ENCODE measurements around the gene ANK2. TPM values are rescaled to one million over a fixed set of nuclear protein-coding genes. Genes with fewer than 3 reads are reported as not detected.

The ANK2 gene
- total RNA-seq, 1 experiment from 2014 or later: 5.5 TPM

- ChIA-PET POLR2A (no interaction called here), CTCF (no interaction called here)
- H3K27ac ChIP-seq (ENCODE audit: low read length): no peak overlapping the region
- no peaks in the 10 kb centered on the region for H3K27me3 ChIP-seq (ENCODE audit: control insufficient read depth, insufficient read depth, low read length)
- intact Hi-C loops (cut with micrococcal nuclease; ENCODE audit: unreplicated experiment) (no loop called here), in situ Hi-C loops (cut with HindIII; ENCODE audit: low pct_unique_long_range_greater_than_20kb, low sequenced_read_pairs) (no loop called here)
- H3K4me1 ChIP-seq (ENCODE audit: control insufficient read depth, insufficient read depth, low read length): no peaks in the 10 kb centered on the region
- no peaks in the 10 kb centered on the region for H3K9me3 ChIP-seq (ENCODE audit: control insufficient read depth, insufficient read depth, low read depth, low read length)
- BruUV-seq (replicated peaks): no TSS peak
- no peak for TF ChIP-seq CTCF (IDR thresholded peaks at IDR 0.05)
- no peak for TF ChIP-seq TCF7L2 (IDR thresholded peaks at IDR 0.05; ENCODE audit: low read depth, low read length)
- ATAC-seq (no peak), DNase-seq (ENCODE audit: low read depth, low spot score) (no peak)
- H3K36me3 ChIP-seq (ENCODE audit: control insufficient read depth, insufficient read depth, low read length): no peaks in the 10 kb centered on the region
- H3K4me3 ChIP-seq (ENCODE audit: low read depth in 2 of 2, low read length in 2 of 2): no peak overlapping the region
Observed at GRCh38 chr4:113209652-113210320, 160.3 kb downstream of the ANK2 start.

- in situ Hi-C loops (cut with HindIII; ENCODE audit: low pct_unique_long_range_greater_than_20kb, low sequenced_read_pairs): no loop called here
- H3K4me3 ChIP-seq (ENCODE audit: low read depth in 2 of 2, low read length in 2 of 2): no peak overlapping the region
- intact Hi-C loops (cut with micrococcal nuclease; ENCODE audit: unreplicated experiment): no loop called here
- ATAC-seq: no peak
- no peak overlapping the region for H3K27ac ChIP-seq (ENCODE audit: low read length)
- BruUV-seq (replicated peaks): no TSS peak
- H3K9me3 ChIP-seq (ENCODE audit: control insufficient read depth, insufficient read depth, low read depth, low read length): no peaks in the 10 kb centered on the region
- H3K36me3 ChIP-seq (ENCODE audit: control insufficient read depth, insufficient read depth, low read length): no peaks in the 10 kb centered on the region
- TF ChIP-seq SIN3A (IDR thresholded peaks at IDR 0.05; ENCODE audit: borderline replicate concordance, insufficient read depth, low read depth, low read length) (no peak), TCF7L2 (IDR thresholded peaks at IDR 0.05; ENCODE audit: low read depth, low read length) (no peak), CTCF (IDR thresholded peaks at IDR 0.05) (no peak), POLR2AphosphoS5 (IDR thresholded peaks at IDR 0.05; ENCODE audit: low read depth, low read length) (no peak), REST (IDR thresholded peaks at IDR 0.05; ENCODE audit: insufficient read depth in 1 of 2, low read depth in 2 of 2, low read length in 1 of 2) (no peak)
- CTCF ChIA-PET: no interaction called here
- POLR2A ChIA-PET: interaction anchor here (0.5 kb wide), 1 partner anchor 20 kb away, joined by 9 read pairs; no protein-coding TSS in a partner anchor
- no peak for DNase-seq (ENCODE audit: low read depth, low spot score)
- no peaks in the 10 kb centered on the region for H3K27me3 ChIP-seq (ENCODE audit: control insufficient read depth, insufficient read depth, low read length)
- no peaks in the 10 kb centered on the region for H3K4me1 ChIP-seq (ENCODE audit: control insufficient read depth, insufficient read depth, low read length)
Observed at GRCh38 chr4:113212613-113213012, 163.2 kb downstream of the ANK2 start.

Measured in Panc1 (cell line).